ENCODE data around the gene ZNF43. TPM values are rescaled to one million over a fixed set of nuclear protein-coding genes. Genes with fewer than 3 reads are reported as not detected.
"Not testable (repeated sequence)": the region's sequence is repeated elsewhere in the genome, so short reads cannot be mapped to it uniquely, and the experiment has no call there.

ZNF43 gene
- total RNA-seq, 4 donors from 2014 or later: 12.3 to 43.1 (median 26.7) TPM

DNA sequence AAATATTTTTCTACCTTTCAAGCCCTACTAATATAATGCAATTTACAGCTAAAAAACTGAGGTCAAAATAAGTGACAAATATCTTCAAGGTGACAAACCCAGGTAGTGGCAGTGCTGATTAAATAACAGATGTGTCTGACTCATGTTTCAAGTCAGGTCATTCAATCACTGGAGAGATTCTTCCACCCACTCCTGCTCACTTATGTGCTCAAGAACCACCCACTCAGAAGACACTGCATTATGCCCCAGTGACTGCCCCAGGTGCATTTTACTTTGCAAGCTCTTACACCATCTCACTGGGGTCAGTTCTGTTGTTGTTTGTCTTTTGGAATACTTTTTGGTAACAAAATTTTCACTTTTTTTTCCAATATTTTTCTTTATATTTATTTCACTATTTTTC lies 70.8 kb downstream of the ZNF43 start:
- Histone ChIP-seq H3K27me3 (no peaks in the 10 kb centered on the region), H3K4me1 (peaks cover 0 to 4% of the 10 kb centered on the region in 2 donors), H3K36me3 (no peaks in the 10 kb centered on the region), H3K4me3 (no peak overlapping the region), H3K9me3 (no peaks in the 10 kb centered on the region), H3K27ac (no peak overlapping the region)
- no peak for DNase-seq
- intact Hi-C loops (cut with DNase I; ENCODE audit: low total_unique reads): no loop called here
- TF ChIP-seq POLR2A (IDR thresholded peaks at IDR 0.05): no peak
- TF ChIP-seq, protein P1, sequence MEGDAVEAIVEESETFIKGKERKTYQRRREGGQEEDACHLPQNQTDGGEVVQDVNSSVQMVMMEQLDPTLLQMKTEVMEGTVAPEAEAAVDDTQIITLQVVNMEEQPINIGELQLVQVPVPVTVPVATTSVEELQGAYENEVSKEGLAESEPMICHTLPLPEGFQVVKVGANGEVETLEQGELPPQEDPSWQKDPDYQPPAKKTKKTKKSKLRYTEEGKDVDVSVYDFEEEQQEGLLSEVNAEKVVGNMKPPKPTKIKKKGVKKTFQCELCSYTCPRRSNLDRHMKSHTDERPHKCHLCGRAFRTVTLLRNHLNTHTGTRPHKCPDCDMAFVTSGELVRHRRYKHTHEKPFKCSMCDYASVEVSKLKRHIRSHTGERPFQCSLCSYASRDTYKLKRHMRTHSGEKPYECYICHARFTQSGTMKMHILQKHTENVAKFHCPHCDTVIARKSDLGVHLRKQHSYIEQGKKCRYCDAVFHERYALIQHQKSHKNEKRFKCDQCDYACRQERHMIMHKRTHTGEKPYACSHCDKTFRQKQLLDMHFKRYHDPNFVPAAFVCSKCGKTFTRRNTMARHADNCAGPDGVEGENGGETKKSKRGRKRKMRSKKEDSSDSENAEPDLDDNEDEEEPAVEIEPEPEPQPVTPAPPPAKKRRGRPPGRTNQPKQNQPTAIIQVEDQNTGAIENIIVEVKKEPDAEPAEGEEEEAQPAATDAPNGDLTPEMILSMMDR (IDR thresholded peaks at IDR 0.05): no peak

DNA sequence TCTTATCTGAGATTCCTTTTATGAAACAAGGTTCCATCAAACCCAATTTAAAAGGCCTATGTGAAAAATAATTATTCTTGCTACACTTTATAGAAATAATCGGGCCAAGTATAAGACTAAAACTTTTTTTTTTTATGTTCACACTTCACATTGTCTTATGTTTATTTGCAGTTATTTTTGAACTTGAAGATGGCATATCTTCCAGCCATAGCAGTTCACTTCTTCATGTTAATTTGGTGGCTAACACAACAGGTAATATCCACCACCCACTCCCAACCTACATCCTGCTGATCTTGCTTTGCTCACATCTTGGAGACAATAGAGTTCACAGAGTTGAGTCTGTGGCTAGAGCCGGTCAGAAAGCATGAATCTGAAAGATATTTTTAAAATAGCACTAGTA lies 74.4 kb downstream of the ZNF43 start:
- H3K27ac ChIP-seq; H3K9me3 ChIP-seq; intact Hi-C loops (cut with DNase I; ENCODE audit: low total_unique reads); H3K4me3 ChIP-seq; H3K36me3 ChIP-seq; DNase-seq; H3K27me3 ChIP-seq; H3K4me1 ChIP-seq: not testable (repeated sequence)

DNA sequence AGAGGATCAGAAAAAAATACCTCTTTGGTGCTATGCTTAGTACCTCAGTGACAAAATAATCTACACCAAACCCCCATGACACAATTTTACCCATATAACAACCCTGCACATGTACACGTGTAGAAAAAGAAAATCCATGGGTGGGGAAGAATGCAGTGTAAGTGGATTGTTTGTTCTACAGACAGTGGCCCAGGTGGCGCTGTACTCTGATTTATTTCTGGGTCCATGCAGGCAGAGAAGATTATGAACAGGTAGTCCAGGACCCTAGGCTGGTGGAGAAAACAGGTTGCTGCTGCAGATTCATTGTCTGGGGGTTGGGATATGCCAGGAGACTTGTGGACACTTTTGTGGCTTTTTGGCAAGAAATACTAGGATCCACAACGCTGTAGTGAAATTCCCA lies 77.7 kb downstream of the ZNF43 start:
- no peak for DNase-seq
- TF ChIP-seq POLR2A (IDR thresholded peaks at IDR 0.05): no peak
- TF ChIP-seq, protein P1 (IDR thresholded peaks at IDR 0.05): no peak
- intact Hi-C loops (cut with DNase I; ENCODE audit: low total_unique reads): no loop called here
- H3K9me3 ChIP-seq: no peaks in the 10 kb centered on the region
- no peaks in the 10 kb centered on the region for H3K4me1 ChIP-seq
- H3K27me3 ChIP-seq: no peaks in the 10 kb centered on the region
- H3K27ac ChIP-seq: no peak overlapping the region
- no peak overlapping the region for H3K4me3 ChIP-seq
- H3K36me3 ChIP-seq: no peaks in the 10 kb centered on the region

DNA sequence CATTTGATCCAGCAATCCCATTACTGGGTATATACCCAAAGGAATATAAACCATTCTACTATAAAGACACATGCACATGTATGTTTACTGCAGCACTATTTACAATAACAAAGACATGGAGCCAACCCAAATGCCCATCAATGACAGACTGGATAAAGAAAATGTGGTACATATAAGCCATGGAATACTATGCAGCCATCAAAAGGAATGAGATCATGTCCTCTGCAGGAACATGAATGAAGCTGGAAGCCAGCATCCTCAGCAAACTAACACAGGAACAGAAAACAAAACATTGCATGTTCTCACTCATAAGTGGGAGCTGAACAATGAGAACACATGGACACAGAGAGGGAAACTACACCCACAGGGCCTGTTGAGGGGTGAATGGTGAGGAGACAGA lies 80.4 kb downstream of the ZNF43 start:
- H3K9me3 ChIP-seq; intact Hi-C loops (cut with DNase I; ENCODE audit: low total_unique reads); H3K4me3 ChIP-seq; H3K27me3 ChIP-seq; DNase-seq; H3K36me3 ChIP-seq; H3K4me1 ChIP-seq; H3K27ac ChIP-seq: not testable (repeated sequence)

Other genes starting within 250 kb of the ZNF43 start
- 10 to 100 TPM in 3 of 4 donors, 1 to 10 TPM in 1; 7.2 to 18.0 (median 14.3) TPM for gene ZNF100, start 68.6 kb downstream of the ZNF43 start, total RNA-seq
- 10 to 100 TPM in 2 of 4 donors, 1 to 10 TPM in 2; 2.3 to 49.6 (median 13.4) TPM for gene ZNF208, start 174.8 kb upstream of the ZNF43 start, total RNA-seq
- 1 to 10 TPM in 2 of 4 donors, under 1 TPM in 1, not detected in 1; 0.88 to 8.6 (median 5.1) TPM for gene ZNF257, start 216.3 kb upstream of the ZNF43 start, total RNA-seq

Measured in uterus (tissue), 4 donors.